ENCODE data around the gene BDNF.
A peak's percentile ranks its signal among the peaks of the same experiment; 100 is the strongest.

Gene BDNF

GRCh38 chr11:27703481-27703880 is 3.2 kb upstream of the BDNF start:
- Histone ChIP-seq H3K27me3 (replicated peaks; ENCODE audit: control insufficient read depth, insufficient read depth, low read length) (peaks cover 2% of the 10 kb centered on the region), H3K36me3 (ENCODE audit: control insufficient read depth, insufficient read depth, low read length) (no peaks in the 10 kb centered on the region), H3K4me3 (replicated peaks; ENCODE audit: low read depth, low read length) (no peak overlapping the region)
- TF ChIP-seq CTCF (IDR thresholded peaks at IDR 0.05; ENCODE audit: insufficient read depth, low read length, poor library complexity, severe bottlenecking) = no peak
- no peak for DNase-seq (ENCODE audit: extremely low read depth, insufficient read length)

GRCh38 chr11:27702811-27703210 is 2.6 kb upstream of the BDNF start:
- Histone ChIP-seq H3K36me3 (ENCODE audit: control insufficient read depth, insufficient read depth, low read length) (no peaks in the 10 kb centered on the region), H3K27me3 (replicated peaks; ENCODE audit: control insufficient read depth, insufficient read depth, low read length) (peaks cover 2% of the 10 kb centered on the region), H3K4me3 (replicated peaks; ENCODE audit: low read depth, low read length) (no peak overlapping the region)
- DNase-seq (ENCODE audit: extremely low read depth, insufficient read length) = no peak
- no peak for TF ChIP-seq CTCF (IDR thresholded peaks at IDR 0.05; ENCODE audit: insufficient read depth, low read length, poor library complexity, severe bottlenecking)

DNA sequence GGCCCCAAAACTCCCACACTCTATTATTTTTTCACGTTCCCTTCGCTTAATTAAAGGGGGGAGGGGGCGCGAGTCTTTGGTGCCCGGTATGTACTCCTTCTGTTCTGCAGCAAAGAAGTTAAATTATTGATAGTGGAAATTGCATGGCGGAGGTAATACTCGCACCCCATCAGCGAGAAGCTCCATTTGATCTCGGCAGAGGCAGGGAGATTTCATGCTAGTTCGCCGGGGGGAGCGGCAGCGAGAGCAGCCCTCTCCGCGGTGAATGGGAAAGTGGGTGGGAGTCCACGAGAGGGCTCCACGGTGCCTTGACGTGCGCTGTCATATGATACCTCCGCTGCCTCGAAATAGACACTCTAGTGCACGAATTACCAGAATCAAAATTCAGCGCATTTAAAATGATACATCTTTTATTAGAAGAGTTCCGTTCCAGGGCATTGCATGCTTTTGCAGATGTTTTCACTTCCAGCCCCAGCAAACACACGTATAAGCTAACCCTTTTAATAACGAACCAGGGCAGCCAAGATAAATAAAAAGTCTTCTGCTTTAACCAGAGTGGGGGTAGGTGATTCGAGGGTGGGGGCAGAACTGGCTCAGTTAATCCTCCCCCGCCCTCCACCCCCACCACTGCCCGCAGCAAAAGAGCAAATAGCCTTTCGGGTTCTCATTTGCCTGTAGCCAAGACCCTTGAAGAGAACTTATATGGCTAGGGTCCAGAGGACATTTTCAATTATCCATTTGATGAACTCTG is 1.3 kb upstream of the BDNF start:
- Histone ChIP-seq H3K4me3 (replicated peaks; ENCODE audit: low read depth, low read length) (peak overlapping the region; percentile 52), H3K27me3 (replicated peaks; ENCODE audit: control insufficient read depth, insufficient read depth, low read length) (peaks cover 2% of the 10 kb centered on the region), H3K36me3 (ENCODE audit: control insufficient read depth, insufficient read depth, low read length) (no peaks in the 10 kb centered on the region)
- peak; percentile 31 for DNase-seq (ENCODE audit: extremely low read depth, insufficient read length)
- peak; percentile 35 for TF ChIP-seq CTCF (IDR thresholded peaks at IDR 0.05; ENCODE audit: insufficient read depth, low read length, poor library complexity, severe bottlenecking)

DNA sequence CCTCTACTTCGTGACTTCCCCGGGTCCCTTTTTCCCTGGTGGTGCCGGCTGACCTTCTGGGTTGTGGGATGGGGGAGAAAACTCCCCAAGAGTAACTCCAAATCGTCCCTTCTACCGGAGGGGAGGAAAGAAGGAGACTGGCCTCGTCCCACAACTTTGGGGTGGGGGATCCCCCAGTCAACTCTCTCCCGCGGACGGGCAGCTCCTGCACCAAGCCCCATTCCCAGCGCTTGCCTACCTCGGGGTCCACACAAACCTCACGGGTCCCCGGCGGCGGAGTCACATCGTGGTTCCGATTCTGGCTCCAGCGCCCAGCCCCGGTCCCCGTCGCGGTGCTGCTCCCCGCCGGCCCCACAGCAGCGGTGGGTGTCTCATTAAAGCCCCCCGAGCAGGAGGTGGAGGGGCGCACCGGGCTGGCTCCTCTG is 317 bp downstream of the BDNF start:
- no peak for DNase-seq (ENCODE audit: extremely low read depth, insufficient read length)
- no peak for TF ChIP-seq CTCF (IDR thresholded peaks at IDR 0.05; ENCODE audit: insufficient read depth, low read length, poor library complexity, severe bottlenecking)
- H3K36me3 ChIP-seq (ENCODE audit: control insufficient read depth, insufficient read depth, low read length) = no peaks in the 10 kb centered on the region
- H3K27me3 ChIP-seq (replicated peaks; ENCODE audit: control insufficient read depth, insufficient read depth, low read length) = peaks cover 2% of the 10 kb centered on the region
- peak overlapping the region; percentile 49 for H3K4me3 ChIP-seq (replicated peaks; ENCODE audit: low read depth, low read length)

GRCh38 chr11:27699242-27699925 is 871 bp downstream of the BDNF start:
- Histone ChIP-seq H3K4me3 (replicated peaks; ENCODE audit: low read depth, low read length) (peak overlapping the region; percentile 49), H3K27me3 (replicated peaks; ENCODE audit: control insufficient read depth, insufficient read depth, low read length) (peaks cover 2% of the 10 kb centered on the region), H3K36me3 (ENCODE audit: control insufficient read depth, insufficient read depth, low read length) (no peaks in the 10 kb centered on the region)
- TF ChIP-seq CTCF (IDR thresholded peaks at IDR 0.05; ENCODE audit: insufficient read depth, low read length, poor library complexity, severe bottlenecking) = no peak
- no peak for DNase-seq (ENCODE audit: extremely low read depth, insufficient read length)

Measured in GM06990 (cell line).